ENCODE data around the gene MACROH2A2. TPM values are rescaled to one million over a fixed set of nuclear protein-coding genes. Genes with fewer than 3 reads are reported as not detected.

MACROH2A2 gene
- total and polyA plus RNA-seq, 2 of the 13 experiments (the other 11 are each of a cell fraction or from before 2014, with no cell fraction given) = 9.8 to 43.1 TPM

DNA sequence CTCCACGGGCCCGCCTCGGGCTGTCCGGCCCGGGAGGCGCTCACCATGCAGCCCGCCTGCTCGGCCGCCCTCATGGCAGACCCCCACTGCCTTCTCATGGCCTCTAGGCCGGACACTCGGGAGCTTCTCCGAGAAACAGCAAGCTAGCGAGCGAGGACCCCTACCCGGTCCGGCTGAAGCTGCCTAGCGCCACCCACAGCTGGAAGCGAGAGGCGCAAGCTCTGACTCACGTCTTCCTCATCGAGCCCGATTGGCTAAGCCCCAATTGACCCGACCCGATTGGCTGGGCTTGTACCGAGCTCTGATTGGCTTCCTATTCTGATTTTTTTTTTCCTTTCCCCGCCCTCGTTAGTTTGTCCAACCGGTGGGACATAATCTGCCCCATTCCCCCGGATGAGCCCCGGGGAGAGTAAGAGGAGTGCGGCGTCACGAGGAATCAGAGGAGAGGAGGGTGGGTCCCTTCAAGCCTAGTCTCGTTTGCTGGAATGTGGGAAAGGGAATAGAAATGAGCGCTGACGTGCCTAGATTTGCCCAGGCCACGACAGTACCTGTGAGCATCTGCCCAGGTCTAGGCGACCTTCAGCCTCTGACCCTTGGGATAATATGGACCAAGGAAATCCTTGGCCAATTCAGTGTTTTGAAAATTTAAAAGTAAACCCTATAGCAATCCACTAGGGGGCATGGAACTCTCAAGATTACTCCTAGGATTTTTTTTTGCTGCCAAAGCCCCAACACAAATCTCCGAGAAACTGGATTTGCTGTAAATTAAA lies 94.0 kb downstream of the MACROH2A2 start, which contains the start of gene TYSND1 (continued):
- TF ChIP-seq, protein P1, sequence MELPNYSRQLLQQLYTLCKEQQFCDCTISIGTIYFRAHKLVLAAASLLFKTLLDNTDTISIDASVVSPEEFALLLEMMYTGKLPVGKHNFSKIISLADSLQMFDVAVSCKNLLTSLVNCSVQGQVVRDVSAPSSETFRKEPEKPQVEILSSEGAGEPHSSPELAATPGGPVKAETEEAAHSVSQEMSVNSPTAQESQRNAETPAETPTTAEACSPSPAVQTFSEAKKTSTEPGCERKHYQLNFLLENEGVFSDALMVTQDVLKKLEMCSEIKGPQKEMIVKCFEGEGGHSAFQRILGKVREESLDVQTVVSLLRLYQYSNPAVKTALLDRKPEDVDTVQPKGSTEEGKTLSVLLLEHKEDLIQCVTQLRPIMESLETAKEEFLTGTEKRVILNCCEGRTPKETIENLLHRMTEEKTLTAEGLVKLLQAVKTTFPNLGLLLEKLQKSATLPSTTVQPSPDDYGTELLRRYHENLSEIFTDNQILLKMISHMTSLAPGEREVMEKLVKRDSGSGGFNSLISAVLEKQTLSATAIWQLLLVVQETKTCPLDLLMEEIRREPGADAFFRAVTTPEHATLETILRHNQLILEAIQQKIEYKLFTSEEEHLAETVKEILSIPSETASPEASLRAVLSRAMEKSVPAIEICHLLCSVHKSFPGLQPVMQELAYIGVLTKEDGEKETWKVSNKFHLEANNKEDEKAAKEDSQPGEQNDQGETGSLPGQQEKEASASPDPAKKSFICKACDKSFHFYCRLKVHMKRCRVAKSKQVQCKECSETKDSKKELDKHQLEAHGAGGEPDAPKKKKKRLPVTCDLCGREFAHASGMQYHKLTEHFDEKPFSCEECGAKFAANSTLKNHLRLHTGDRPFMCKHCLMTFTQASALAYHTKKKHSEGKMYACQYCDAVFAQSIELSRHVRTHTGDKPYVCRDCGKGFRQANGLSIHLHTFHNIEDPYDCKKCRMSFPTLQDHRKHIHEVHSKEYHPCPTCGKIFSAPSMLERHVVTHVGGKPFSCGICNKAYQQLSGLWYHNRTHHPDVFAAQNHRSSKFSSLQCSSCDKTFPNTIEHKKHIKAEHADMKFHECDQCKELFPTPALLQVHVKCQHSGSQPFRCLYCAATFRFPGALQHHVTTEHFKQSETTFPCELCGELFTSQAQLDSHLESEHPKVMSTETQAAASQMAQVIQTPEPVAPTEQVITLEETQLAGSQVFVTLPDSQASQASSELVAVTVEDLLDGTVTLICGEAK (IDR thresholded peaks at IDR 0.05) = no peak
- TF ChIP-seq, protein P1 (CRISPR knock-in tag; IDR thresholded peaks at IDR 0.05) = no peak; the same call in 1 of the 2 replicates
- TF ChIP-seq KLF12 (CRISPR knock-in tag; IDR thresholded peaks at IDR 0.05; ENCODE audit: borderline replicate concordance) (no peak), TAF15 (IDR thresholded peaks at IDR 0.05; ENCODE audit: low read depth, low read length, poor library complexity, severe bottlenecking) (no peak), MAF1 (CRISPR knock-in tag; IDR thresholded peaks at IDR 0.05; ENCODE audit: borderline replicate concordance) (no peak)
- TF ChIP-seq, protein P2, sequence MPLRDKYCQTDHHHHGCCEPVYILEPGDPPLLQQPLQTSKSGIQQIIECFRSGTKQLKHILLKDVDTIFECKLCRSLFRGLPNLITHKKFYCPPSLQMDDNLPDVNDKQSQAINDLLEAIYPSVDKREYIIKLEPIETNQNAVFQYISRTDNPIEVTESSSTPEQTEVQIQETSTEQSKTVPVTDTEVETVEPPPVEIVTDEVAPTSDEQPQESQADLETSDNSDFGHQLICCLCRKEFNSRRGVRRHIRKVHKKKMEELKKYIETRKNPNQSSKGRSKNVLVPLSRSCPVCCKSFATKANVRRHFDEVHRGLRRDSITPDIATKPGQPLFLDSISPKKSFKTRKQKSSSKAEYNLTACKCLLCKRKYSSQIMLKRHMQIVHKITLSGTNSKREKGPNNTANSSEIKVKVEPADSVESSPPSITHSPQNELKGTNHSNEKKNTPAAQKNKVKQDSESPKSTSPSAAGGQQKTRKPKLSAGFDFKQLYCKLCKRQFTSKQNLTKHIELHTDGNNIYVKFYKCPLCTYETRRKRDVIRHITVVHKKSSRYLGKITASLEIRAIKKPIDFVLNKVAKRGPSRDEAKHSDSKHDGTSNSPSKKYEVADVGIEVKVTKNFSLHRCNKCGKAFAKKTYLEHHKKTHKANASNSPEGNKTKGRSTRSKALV (CRISPR knock-in tag; IDR thresholded peaks at IDR 0.05) = peak; percentile 46; the same call in 1 of the 2 replicates
- TF ChIP-seq, protein P3, sequence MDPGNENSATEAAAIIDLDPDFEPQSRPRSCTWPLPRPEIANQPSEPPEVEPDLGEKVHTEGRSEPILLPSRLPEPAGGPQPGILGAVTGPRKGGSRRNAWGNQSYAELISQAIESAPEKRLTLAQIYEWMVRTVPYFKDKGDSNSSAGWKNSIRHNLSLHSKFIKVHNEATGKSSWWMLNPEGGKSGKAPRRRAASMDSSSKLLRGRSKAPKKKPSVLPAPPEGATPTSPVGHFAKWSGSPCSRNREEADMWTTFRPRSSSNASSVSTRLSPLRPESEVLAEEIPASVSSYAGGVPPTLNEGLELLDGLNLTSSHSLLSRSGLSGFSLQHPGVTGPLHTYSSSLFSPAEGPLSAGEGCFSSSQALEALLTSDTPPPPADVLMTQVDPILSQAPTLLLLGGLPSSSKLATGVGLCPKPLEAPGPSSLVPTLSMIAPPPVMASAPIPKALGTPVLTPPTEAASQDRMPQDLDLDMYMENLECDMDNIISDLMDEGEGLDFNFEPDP (CRISPR knock-in tag; conservative IDR thresholded peaks at IDR 0.05) = no peak
- TF ChIP-seq, protein P4, sequence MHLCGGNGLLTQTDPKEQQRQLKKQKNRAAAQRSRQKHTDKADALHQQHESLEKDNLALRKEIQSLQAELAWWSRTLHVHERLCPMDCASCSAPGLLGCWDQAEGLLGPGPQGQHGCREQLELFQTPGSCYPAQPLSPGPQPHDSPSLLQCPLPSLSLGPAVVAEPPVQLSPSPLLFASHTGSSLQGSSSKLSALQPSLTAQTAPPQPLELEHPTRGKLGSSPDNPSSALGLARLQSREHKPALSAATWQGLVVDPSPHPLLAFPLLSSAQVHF (CRISPR knock-in tag; IDR thresholded peaks at IDR 0.05) = no peak
- TF ChIP-seq, protein P5, sequence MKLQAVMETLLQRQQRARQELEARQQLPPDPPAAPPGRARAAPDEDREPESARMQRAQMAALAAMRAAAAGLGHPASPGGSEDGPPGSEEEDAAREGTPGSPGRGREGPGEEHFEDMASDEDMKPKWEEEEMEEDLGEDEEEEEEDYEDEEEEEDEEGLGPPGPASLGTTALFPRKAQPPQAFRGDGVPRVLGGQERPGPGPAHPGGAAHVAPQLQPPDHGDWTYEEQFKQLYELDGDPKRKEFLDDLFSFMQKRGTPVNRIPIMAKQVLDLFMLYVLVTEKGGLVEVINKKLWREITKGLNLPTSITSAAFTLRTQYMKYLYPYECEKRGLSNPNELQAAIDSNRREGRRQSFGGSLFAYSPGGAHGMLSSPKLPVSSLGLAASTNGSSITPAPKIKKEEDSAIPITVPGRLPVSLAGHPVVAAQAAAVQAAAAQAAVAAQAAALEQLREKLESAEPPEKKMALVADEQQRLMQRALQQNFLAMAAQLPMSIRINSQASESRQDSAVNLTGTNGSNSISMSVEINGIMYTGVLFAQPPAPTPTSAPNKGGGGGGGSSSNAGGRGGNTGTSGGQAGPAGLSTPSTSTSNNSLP (IDR thresholded peaks at IDR 0.05; ENCODE audit: low read depth, low read length) = peak; percentile 73
- TF ChIP-seq, protein P6, sequence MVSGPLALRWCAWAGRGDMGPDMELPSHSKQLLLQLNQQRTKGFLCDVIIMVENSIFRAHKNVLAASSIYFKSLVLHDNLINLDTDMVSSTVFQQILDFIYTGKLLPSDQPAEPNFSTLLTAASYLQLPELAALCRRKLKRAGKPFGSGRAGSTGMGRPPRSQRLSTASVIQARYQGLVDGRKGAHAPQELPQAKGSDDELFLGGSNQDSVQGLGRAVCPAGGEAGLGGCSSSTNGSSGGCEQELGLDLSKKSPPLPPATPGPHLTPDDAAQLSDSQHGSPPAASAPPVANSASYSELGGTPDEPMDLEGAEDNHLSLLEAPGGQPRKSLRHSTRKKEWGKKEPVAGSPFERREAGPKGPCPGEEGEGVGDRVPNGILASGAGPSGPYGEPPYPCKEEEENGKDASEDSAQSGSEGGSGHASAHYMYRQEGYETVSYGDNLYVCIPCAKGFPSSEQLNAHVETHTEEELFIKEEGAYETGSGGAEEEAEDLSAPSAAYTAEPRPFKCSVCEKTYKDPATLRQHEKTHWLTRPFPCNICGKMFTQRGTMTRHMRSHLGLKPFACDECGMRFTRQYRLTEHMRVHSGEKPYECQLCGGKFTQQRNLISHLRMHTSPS (CRISPR knock-in tag; IDR thresholded peaks at IDR 0.05; ENCODE audit: low read depth) = 0 out of 2 replicates have a peak, but pooled peaks have one; percentile 16
